HK-2 (cell line): ENCODE results near the gene AKAP8L.

Source experiments
- DNase-seq: peaks from one replicate; pipeline ENCODE4 v3.0.0-alpha.2; 2018; ENCODE audit not compliant: unreplicated experiment

AKAP8L gene

GRCh38 chr19:15436012-15436825 lies 17.4 kb upstream of the AKAP8L start:
- no peak for DNase-seq

- DNase-seq = no peak
Observed at GRCh38 chr19:15433519-15434069, 14.8 kb upstream of the AKAP8L start.

DNA sequence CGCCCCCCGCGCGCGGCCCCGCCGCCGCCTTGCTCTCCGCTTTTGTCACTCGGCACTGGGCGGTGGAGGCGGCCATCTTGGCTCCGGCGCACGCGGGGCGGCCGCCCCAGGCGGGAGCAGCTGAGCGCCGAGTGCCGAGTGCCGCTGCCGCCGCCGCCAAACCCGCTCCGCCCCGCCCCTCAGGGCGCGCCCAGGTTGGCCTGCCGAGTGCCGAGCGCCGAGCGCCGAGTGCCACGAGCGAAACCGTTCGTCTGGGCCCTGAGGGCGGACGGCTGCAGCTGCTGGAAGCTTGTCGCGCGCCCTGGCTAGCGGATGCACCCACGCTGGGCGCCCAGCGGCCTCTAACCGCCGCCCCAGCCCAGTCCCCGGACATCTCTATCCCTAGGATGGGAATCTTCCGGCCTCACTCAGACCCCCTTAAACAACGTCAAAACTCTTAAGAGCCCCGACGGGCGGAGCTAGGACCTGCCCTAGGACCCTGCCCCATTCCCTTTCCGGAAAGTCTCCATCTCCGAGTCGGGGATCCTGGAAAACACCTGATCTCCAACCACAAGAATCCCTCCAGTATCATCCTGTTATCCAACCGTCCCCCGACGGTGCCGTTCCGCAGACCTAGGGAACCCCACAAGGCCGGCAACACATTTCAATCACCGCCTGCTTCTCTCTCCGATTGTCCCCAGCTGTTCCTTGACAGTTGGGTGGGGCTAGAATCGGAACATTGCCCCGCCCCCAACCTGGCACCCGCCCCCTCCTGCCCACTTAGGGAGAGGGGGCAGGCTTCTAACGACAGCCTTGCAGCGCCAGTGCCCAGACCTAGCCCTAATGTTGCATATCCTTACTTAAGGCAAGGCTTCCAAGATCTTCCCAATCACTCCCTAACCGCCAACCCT lies 14.1 kb upstream of the AKAP8L start:
- peak; percentile 90 for DNase-seq

DNA sequence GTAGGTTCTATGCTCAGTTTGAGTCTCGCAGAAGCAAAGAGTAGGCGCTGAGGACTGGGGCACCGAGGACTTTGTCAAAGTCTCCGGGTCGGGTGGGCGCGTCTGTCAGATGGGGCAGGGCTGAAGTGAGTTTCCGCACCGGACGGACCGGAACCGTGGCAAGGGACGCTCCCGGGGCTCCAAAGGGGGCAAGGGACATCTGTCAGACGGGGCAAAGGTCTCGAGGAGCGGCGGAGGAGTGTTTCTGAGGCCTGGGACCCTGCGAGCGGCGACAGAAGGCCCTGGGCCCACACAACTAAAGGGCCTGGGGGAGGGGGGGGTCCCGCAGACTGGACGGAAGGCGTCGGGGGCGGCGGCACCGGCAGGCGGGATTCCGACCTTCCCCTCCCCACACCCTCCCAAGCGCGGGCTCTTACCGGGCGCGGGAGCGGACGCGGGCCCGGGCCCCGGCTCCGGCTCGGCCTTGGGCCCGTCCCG lies 13.3 kb upstream of the AKAP8L start:
- DNase-seq = no peak

DNA sequence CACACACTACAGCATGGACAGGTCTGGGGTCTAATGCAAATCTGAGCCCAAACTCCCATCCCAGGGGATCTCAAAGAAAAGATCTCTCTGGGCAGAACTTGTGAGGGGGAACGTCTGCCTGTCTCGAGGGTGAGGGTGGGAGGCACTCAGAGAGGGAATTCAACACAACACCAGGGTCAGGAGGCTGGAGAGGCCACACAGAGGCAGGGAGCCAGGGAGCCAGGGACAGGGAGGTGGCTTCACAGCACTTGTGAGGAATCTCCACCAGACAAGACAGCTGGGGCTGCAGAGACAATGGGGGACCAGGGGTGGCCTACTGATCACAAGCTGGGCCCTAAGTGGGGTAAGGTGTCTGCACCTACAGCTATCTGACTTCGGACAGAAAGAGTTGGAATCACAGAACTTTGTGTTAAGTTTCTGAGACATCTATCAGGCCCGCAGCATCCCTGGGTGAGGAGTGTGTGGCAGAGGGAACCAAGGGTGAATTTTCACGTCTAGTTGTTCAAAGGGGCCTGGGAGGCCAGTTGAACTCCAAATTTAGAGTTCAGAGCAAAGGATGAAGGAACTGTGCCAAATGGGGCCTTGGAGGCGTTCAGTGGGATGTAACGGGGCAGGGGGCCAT lies 12.7 kb upstream of the AKAP8L start:
- DNase-seq = no peak

- DNase-seq = no peak
Observed at GRCh38 chr19:15430526-15431120, 11.8 kb upstream of the AKAP8L start.

DNA sequence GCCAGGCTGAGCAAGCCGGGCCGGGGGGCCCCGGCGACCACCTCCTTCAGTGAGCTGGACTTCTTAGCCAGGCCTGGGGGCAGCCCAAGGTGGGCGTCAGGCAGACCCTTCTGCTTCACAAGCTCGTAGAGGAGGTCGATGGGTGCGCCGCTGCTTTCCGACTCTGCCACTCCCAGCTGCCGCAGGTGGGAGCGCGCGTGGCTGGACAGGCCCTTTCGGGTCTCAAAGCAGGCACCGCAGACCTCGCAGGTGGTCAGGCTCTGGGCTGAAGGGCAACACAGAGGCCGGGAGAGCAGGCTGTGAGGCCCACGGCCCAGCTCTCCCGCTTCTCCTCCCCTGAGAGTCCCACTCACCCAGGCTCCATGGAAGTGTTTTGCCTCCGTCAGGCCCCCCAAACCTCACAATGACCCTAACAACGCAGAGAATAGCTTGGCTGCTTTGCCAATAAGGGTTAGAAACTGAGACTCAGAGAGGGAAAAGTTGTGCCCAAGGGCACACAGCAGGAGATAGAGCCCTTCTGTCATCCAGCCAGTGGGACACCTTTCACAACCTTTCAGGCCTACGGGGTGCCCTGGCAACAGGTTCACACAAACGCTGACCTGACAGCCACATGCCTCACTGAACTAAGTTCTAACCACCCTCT lies 11.2 kb upstream of the AKAP8L start:
- DNase-seq = no peak

- no peak for DNase-seq
Observed at GRCh38 chr19:15428956-15429824, 10.4 kb upstream of the AKAP8L start.

DNA sequence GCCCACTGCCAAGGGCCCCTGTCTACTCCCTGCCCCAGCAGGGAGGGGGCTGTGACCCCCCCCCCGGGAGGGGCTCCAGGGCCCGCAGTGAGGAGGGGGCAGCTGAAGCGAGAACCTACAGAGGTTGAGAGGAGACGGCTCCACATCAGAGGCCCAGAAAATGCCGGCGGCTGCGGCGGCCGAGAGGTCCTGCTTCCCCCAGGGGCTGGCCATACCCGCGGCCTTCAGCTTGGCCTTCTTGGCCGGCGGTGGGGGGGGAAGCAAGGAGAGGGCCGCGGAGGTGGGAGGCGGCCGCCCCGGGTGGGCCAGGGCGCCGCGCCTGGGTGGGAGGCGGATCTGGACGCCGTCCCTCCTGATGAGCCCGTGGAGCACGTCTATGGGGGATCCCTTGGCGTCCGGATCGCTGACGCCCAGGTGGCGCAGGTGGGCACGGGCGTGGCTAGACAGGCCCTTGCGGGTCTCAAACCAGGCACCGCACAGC lies 9.2 kb upstream of the AKAP8L start:
- no peak for DNase-seq

DNA sequence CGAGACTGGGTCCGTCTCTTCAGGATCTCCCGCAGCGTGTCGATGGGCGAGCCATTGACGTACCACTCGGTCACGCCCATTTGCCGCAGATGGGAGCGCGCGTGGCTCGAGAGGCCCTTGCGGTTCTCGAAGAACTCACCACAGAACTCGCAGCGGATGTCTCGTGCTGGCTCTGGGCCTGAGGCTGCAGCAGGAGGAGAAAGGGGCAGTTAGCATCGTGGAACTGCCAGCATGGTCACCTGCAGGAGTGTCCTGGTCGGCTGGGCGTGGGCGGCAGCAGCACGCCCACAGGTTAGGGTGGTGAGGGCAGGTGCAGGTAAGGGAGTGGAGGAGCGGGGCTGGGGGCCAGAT lies 8.5 kb upstream of the AKAP8L start:
- DNase-seq = no peak

GRCh38 chr19:15426485-15427349 lies 7.9 kb upstream of the AKAP8L start:
- DNase-seq = no peak

DNA sequence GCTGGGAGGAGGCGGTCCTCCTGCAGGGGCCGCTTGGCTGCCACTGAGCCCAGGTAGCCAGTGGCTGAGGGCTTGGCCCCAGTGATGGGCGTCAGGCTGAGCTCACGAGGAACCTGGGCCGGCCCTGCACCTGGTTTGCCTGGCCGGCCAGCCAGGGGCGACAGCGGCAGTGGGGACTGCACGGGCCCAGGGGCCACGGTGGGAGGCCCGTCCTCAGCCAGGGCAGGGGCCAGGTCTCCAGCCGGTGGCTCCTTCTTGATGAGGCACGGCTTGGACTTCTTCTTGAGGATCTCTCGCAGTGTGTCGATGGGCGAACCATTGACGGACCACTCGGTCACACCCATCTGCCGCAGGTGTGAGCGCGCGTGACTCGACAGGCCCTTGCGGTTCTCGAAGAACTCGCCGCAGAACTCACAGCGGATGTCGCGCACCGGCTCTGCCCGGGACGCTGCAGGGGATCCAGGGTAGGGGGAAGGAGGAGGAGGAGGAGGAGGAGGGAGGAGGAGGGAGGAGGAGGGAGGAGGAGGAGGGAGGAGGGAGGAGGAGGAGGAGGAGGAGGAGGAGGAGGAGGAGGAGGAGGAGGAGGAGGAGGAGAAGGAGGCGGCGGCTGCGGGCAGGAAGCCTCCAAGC lies 6.6 kb upstream of the AKAP8L start:
- DNase-seq = no peak

DNA sequence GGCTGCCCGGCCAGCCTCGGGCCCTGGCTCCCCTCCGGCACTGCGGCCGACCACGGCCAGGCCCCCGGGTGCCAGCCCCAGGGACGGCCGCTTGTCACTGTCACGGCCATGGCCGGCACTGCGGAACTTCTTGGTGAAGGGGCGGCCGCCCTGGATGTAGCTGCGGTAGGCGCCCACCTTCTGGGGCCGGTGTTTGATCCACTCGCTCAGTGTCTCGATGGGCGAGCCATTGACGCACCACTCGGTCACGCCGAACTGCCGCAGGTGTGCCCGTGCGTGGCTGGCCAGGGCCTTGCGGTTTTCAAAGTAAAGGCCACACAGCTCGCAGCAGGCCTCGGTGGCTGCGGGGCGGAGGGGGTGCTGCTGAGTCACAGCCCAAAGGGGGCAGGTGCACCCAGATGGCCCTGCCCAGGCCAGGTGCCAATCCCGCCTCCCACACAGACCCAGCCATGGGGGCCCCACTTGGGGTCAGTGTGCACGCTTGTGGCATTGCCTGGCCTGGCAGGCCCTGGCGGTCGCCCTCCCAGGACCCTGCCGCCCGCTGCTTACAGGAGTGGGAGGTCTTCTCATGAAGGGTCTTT lies 6.0 kb upstream of the AKAP8L start:
- no peak for DNase-seq

DNA sequence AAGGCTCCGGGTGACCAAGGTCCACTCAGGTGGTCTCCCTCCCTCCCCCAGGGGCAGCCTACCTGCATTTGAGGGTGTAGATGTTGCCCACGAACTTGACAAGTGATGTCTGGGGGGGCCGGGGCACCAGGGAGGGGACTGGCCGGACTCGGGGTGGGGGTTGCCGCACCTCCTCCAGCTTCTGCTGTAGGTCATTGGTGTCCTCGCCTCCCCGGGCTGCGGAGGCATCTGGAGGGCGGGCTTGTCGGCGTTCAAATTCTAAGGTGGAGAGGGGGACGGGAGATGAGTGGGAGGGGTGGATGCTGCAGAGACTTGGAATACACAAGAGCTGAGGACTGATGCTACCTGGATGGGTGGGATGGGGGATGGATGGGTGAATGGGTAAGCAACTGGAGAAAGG lies 5.3 kb upstream of the AKAP8L start:
- DNase-seq = no peak

DNA sequence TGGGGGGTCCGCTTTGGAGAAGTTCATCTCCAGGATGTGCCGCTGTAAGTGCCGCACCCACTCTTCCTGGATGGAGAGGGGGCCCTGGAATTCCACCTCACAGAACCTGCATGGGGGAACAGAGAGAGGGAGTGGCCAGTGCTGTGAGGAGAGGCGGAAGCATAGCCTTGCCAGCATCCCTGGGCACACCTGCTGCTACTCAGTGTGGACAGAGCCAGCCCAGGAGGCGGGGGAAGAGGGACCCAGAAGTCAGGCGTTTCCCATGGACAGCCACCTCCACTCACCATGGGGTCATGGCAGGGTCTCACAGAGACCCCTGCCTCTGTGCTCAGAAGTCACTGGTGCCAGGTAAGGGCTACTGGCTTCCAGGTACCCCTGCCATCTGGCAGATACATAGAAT lies 4.3 kb upstream of the AKAP8L start:
- DNase-seq = no peak

- DNase-seq = no peak
Observed at GRCh38 chr19:15422296-15423075, 3.7 kb upstream of the AKAP8L start.

- DNase-seq = no peak
Observed at GRCh38 chr19:15421721-15422260, 3.0 kb upstream of the AKAP8L start.
